ENCODE measurements around the gene KCNK10.

DNA sequence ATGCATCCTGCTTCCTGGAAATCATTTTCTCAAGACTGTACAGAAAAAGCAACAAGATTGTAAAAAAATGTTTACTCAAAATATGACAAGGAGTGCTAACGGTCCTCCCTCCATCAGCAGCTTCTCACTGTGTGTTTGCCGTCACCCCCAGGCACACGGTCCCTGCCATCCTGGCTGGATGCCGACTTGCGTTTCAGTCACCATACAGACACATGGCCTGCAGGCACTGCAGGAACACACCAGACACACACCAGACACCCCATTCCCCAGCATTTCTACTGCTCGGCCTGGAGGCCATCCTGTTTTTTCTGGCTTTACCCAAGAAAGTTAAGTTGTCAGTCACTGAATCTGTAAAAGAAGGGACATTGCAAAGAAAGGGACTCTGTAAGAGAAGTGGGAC lies 10.8 kb downstream of the KCNK10 start:
- TF ChIP-seq, protein P1, sequence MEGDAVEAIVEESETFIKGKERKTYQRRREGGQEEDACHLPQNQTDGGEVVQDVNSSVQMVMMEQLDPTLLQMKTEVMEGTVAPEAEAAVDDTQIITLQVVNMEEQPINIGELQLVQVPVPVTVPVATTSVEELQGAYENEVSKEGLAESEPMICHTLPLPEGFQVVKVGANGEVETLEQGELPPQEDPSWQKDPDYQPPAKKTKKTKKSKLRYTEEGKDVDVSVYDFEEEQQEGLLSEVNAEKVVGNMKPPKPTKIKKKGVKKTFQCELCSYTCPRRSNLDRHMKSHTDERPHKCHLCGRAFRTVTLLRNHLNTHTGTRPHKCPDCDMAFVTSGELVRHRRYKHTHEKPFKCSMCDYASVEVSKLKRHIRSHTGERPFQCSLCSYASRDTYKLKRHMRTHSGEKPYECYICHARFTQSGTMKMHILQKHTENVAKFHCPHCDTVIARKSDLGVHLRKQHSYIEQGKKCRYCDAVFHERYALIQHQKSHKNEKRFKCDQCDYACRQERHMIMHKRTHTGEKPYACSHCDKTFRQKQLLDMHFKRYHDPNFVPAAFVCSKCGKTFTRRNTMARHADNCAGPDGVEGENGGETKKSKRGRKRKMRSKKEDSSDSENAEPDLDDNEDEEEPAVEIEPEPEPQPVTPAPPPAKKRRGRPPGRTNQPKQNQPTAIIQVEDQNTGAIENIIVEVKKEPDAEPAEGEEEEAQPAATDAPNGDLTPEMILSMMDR (conservative IDR thresholded peaks at IDR 0.05; ENCODE audit: low read length), result no peak
- TF ChIP-seq EZH2phosphoT487 (IDR thresholded peaks at IDR 0.05; ENCODE audit: borderline replicate concordance, low read depth, low read length), result no peak

All from OCI-LY7 (cell line).